Kasumi-1 (cell line): Measurements from ENCODE around the gene PCARE.

ENCODE experiments used
- DNase-seq, 2 experiments: peaks; one replicate each; lab custom pipeline; 2025; lab: John Stamatoyannopoulos, UW

The PCARE gene

DNA sequence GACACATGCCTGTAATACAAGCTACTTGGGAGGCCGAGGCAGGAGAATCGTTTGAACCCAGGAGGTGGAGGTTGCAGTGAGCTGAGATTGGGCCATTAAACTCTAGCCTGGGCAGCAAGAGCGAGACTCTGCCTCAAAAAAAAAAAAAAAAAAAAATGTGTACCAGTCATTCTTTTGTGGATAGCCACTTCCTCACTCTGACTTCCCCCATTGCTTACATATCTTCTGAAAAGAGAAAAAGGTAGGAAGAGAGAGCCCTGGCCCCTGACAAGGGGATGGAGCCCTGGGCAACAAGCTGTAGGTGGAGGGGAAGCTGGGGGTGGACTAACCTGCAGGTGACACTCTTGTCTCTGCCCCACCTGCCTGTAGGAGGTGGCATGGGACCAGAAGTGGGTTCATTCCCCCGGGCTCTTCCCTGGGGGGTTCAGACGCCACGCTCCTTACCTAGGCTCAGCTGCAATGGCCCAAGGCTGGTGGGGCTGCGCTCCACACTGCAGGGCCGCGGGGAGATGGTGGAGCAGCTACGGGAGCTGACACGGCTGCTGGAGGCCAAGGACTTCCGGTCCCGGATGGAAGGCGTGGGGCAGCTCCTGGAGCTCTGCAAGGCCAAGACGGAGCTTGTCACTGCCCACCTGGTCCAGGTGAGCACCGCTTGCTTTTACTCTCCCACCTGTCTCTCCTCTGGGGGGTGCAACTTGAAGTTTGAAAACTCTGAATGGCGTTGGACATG is 39.1 kb downstream of the PCARE start:
- peak in 1 of 2 experiments; percentile 22 for DNase-seq

DNA sequence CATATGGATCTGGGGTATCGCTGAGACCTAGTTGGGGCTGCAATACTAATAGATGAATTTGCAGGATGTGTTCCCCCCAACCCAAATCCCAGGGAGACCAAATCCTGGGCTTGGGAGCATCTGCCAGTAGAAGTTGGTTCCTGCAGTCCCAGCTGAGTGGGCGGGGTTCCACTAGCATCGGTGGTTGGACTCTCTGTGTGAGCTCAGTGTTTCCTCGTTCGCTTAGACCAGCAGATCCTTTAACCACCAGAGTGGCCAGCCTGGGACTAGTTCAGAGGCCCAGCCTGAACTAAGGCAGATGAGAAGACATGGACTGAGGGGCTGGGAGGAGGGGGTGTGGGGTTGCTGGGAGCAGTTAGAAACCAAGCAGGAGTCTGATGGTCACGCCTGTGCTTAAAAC is 40.7 kb downstream of the PCARE start:
- no peak for DNase-seq

GRCh38 chr2:29033172-29033571 is 41.2 kb downstream of the PCARE start:
- no peak for DNase-seq

DNA sequence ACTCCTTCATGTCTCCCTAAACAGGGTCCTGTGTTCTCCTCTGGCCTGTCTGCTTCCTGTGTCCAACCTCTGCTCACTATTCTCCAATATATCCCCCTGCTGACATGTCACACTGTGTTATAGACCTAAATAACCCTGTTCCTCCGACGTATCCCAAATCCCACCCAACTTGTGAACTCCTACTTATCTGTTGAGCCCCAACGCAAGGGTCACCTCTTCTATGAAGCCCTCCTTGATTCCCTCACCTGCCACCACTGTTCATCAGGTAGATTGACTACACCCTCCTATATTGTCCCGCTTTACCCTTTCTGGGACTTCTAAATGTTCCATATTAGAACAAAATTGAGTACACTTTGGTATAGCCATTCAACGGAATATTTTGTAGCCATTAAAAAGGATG is 42.1 kb downstream of the PCARE start:
- no peak for DNase-seq

- DNase-seq, result no peak
These were observed 43.3 kb downstream of the PCARE start for GRCh38 chr2:29031046-29031445.

- no peak for DNase-seq
These were observed 48.6 kb downstream of the PCARE start for GRCh38 chr2:29025711-29026110.

GRCh38 chr2:29024882-29025430 is 49.4 kb downstream of the PCARE start:
- no peak for DNase-seq

DNA sequence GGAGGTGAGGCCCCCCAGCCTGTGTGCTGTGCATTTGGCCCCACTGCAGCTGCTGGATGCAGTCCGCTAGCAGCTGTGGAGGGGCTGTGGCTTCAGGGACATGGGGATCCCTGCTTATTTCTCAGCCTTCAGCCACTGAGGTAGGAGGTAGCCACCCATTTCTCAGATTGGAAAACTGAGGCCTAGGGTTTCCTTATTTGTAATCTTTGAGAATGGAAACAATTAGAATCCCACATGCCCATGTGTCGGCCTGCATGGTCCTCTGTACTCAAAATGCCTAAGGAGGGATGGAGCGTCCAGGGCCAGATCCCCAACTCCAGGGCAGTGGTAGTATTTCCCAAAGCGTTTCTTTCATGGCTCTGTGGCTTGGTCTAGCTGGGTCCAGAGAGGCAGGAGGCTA is 51.1 kb downstream of the PCARE start:
- DNase-seq, result no peak

DNA sequence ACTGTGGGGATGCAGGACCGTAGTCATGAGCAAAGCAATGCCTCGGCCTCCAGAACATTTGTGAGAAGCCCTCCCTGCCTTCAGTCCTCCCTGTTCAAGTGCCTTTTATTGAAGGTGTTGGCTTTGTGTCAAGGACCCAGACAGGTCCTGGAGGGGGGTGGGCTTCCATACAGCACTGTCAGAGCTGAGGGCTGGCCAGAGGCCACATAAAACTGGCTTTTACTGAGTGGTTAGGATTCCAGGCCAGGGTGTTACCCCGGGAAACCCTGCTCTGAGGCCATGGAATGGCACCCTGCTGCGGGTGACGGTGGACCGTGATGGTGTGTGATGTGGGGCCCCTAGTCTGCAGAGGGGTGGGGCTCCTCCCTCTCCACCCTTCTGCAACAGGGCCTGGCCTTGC is 51.6 kb downstream of the PCARE start:
- no peak for DNase-seq

DNA sequence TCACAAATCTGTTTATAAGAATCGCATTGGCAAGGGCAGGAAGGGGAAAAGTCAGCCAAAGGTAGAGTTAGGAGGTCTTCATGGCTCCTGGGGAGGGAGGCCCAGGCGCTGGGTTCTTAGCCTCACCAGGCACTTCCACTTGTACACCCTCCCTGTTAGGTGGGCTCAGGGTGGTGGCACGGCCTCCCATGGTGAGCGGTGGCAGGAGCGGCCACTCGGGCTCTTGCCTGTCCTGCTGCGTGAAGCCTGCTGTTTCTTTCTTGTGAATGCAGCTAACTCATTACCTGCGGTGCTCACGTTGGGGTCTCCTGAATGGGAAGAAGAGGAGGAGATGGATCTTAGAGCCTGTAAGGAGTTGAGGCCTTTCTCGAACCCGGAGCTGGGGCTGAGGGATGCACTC is 52.4 kb downstream of the PCARE start:
- no peak for DNase-seq

- DNase-seq, result no peak
These were observed 56.4 kb downstream of the PCARE start for GRCh38 chr2:29017716-29018435.

DNA sequence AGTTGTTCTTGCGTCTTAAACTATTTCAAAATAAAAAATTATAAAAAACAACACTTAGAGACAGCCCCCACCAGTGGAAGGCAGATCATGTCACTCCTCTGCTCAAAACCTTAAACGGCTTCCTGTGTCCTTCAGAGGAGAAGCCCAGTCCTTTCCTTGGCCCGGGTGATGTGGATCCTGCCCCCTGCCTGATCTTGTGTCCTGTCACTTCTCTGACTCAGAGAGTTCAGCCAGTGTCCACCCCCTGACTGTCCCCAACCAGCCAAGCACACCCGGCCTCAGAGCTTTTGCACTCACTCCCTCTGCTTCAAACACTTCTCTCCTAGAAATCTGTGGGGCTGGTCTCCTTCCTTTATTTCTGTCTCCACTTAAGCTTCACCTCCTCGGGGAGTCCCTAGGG is 57.8 kb downstream of the PCARE start:
- DNase-seq, result no peak

DNA sequence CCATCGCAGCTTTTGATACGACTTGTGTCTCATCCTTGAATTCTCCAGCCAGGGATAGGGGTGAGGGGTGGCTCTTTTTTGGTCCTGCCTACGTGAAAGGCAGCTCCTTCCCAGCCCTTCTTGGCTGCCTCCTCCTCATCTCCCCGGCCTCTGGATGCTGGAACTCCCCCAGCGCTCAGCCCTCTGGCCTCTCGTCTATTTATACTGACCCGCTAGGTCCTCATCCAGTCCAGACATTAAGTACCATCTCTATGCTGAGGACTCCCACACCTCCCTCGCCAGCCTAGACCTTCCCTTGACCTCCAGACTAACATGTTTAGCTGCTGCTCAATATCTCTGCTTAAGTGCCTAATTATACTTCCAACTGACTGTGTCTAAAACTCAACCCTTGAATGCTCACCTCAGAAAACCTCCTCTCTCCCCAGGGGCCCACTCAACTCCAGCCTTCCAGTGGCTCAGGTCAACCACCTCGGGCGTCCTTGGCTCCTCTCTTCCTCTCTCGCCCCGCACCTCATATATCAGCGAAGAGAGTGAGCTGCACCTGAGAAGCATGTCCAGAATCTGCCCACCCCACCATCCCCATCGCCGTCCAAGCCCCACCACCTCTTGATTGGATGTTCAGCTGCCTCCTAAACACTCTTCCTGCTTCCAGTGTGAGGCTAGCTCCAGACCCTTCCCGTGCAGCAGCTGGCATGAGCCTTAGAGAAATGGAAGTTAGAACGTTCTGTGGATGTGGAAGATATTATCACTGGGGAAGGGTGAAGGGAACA is 58.4 kb downstream of the PCARE start:
- DNase-seq, result no peak

DNA sequence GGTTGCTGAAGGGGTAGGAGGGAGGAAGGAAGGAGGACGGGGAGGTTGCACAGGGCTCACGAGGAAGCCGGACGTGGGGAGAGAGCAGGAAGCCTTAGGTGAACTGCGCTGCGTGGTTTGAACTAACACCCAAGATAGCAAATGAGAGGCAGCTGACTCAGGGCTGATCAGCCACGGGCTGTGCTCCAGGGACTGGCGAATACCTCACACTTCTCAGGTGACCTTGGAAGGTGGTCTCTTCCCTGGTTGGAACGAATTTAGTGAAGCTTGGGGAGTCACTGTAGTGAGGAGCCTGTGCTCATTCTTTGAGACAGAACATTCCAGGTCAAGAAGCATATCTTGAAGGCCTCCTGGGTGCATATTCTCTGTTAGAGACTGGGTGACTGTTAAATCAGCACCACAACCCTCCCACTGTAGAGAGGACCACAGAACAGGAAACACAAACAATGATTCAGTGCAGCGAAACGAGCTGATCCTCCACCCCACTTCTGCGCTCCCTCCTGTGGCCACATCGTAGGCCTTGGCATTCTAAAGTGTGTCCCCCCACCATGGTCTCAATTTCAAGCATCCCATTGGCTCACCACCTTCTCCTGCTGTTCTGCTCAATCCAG is 59.4 kb downstream of the PCARE start:
- peak; percentile 79 to 86 for DNase-seq

DNA sequence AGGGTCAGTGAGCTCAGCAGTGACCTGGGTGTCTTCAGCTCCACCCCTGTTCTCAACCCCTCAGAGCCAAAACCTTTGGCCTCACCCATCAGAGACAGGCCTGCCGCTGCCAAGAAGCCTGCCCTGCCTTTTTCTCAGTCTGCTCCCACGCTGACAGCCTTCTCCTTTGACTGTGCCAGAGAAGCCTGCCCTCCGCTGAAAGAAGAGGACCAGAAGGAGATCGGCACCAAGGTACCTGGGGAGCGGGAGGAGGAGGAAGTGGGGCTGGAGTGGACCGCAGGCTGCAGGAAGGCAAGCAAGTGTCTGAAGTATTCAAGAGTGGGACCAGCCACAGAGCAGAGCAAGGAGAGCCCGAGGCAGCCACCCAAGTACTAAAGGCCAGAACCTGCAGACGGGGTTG is 60.0 kb downstream of the PCARE start:
- DNase-seq, result no peak

GRCh38 chr2:29013057-29013780 is 61.1 kb downstream of the PCARE start:
- peak in 1 of 2 experiments; percentile 8 for DNase-seq

GRCh38 chr2:29012211-29012681 is 62.1 kb downstream of the PCARE start:
- peak; percentile 26 to 55 for DNase-seq
